Measurements from ENCODE around the gene PADI3. TPM values are rescaled to one million over a fixed set of nuclear protein-coding genes. Genes with fewer than 3 reads are reported as not detected.
A peak's percentile ranks its signal among the peaks of the same experiment; 100 is the strongest.

PADI3 gene
- total and polyA plus RNA-seq, 11 donors = not detected

GRCh38 chr1:17278996-17279830, 30.3 kb downstream of the PADI3 start:
- peaks cover 0 to 57% (median 7%) of the 10 kb centered on the region in 9 donors for H3K27me3 ChIP-seq
- 75 to 82% (median 80%) methylated on average over 11 to 14 of the region's 14 CpGs for WGBS, 4 donors
- intact Hi-C loops (cut with DNase I) = no loop called here
- H3K4me3 ChIP-seq = no peak overlapping the region
- TF ChIP-seq, protein P1, sequence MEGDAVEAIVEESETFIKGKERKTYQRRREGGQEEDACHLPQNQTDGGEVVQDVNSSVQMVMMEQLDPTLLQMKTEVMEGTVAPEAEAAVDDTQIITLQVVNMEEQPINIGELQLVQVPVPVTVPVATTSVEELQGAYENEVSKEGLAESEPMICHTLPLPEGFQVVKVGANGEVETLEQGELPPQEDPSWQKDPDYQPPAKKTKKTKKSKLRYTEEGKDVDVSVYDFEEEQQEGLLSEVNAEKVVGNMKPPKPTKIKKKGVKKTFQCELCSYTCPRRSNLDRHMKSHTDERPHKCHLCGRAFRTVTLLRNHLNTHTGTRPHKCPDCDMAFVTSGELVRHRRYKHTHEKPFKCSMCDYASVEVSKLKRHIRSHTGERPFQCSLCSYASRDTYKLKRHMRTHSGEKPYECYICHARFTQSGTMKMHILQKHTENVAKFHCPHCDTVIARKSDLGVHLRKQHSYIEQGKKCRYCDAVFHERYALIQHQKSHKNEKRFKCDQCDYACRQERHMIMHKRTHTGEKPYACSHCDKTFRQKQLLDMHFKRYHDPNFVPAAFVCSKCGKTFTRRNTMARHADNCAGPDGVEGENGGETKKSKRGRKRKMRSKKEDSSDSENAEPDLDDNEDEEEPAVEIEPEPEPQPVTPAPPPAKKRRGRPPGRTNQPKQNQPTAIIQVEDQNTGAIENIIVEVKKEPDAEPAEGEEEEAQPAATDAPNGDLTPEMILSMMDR (IDR thresholded peaks at IDR 0.05) = no peak
- no peak for TF ChIP-seq POLR2A (IDR thresholded peaks at IDR 0.05)
- no peaks in the 10 kb centered on the region for H3K36me3 ChIP-seq
- ATAC-seq (no peak), DNase-seq (no peak)
- H3K4me1 ChIP-seq = peaks cover 0 to 18% (median 0%) of the 10 kb centered on the region in 12 donors
- no peak overlapping the region for H3K27ac ChIP-seq
- H3K9me3 ChIP-seq = no peaks in the 10 kb centered on the region

DNA sequence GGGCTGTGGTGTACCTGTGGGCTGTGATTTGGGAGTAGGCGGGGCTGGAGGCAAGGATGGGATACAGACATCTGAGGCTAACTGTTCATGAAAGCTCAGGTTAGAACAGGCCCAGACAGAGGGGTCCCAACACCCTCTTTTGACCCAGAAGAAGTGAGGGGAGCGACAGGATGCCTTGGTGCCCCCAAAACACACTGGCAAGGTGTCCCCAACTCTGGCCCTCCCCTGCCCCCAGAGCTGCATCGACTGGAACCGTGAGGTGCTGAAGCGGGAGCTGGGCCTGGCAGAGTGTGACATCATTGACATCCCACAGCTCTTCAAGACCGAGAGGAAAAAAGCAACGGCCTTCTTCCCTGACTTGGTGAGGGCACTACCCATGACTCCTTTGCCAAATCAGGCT, 31.5 kb downstream of the PADI3 start:
- TF ChIP-seq, protein P1 (IDR thresholded peaks at IDR 0.05) = no peak
- no peak for TF ChIP-seq POLR2A (IDR thresholded peaks at IDR 0.05)
- ATAC-seq (no peak), DNase-seq (no peak)
- H3K36me3 ChIP-seq = no peaks in the 10 kb centered on the region
- H3K9me3 ChIP-seq = no peaks in the 10 kb centered on the region
- intact Hi-C loops (cut with DNase I) = no loop called here
- 69 to 76% (median 72%) methylated on average over 7 of the region's 7 CpGs for whole genome bisulfite sequencing, 4 donors
- H3K27ac ChIP-seq = no peak overlapping the region
- no peak overlapping the region for H3K4me3 ChIP-seq
- H3K27me3 ChIP-seq = peaks cover 0 to 50% (median 0%) of the 10 kb centered on the region in 9 donors
- peaks cover 0 to 18% (median 0%) of the 10 kb centered on the region in 12 donors for H3K4me1 ChIP-seq

- ATAC-seq (no peak), DNase-seq (no peak)
- H3K27me3 ChIP-seq = peaks cover 0 to 46% (median 0%) of the 10 kb centered on the region in 9 donors
- WGBS, 4 donors = 52 to 79% (median 71%) methylated on average over 2 of the region's 2 CpGs
- no peaks in the 10 kb centered on the region for H3K36me3 ChIP-seq
- no peak for TF ChIP-seq POLR2A (IDR thresholded peaks at IDR 0.05)
- TF ChIP-seq, protein P1 (IDR thresholded peaks at IDR 0.05) = no peak
- H3K4me1 ChIP-seq = peaks cover 0 to 18% (median 0%) of the 10 kb centered on the region in 12 donors
- intact Hi-C loops (cut with DNase I) = no loop called here
- no peak overlapping the region for H3K27ac ChIP-seq
- H3K9me3 ChIP-seq = no peaks in the 10 kb centered on the region
- no peak overlapping the region for H3K4me3 ChIP-seq
Measured at GRCh38 chr1:17280894-17281293, 32.0 kb downstream of the PADI3 start.

GRCh38 chr1:17281775-17282181, 32.9 kb downstream of the PADI3 start:
- WGBS, 4 donors = 67 to 76% (median 71%) methylated on average over 8 of the region's 8 CpGs
- Histone ChIP-seq H3K27ac (no peak overlapping the region), H3K9me3 (no peaks in the 10 kb centered on the region), H3K36me3 (no peaks in the 10 kb centered on the region), H3K27me3 (peaks cover 0 to 45% (median 0%) of the 10 kb centered on the region in 9 donors), H3K4me3 (no peak overlapping the region), H3K4me1 (peaks cover 0 to 18% (median 0%) of the 10 kb centered on the region in 12 donors)
- DNase-seq (no peak), ATAC-seq (peak in 2 of 4 donors; percentile 32 to 47)
- intact Hi-C loops (cut with DNase I) = no loop called here
- TF ChIP-seq POLR2A (IDR thresholded peaks at IDR 0.05) = no peak
- TF ChIP-seq, protein P1 (IDR thresholded peaks at IDR 0.05) = no peak

Measured in heart left ventricle (tissue), 16 donors.